PC-3 (cell line): ENCODE measurements around the gene CHRNA4. TPM values are rescaled to one million over a fixed set of nuclear protein-coding genes. Genes with fewer than 3 reads are reported as not detected.

Experiments
- ATAC-seq: fragments of 200-7000 bp; cut with Tn5 transposase; 2 replicates; pipeline ENCODE4 v1.9.1; 2020; ENCODE audit warnings: mild to moderate bottlenecking, moderate library complexity
- BruUV-seq: library from RNA; stranded (reverse); fragments of 400-500 nt; replicated peaks from 2 replicates; lab custom pipeline; 2021; lab: Mats Ljungman, UMichigan
- CTCF ChIA-PET: fragments of 300-600 bp; sonication (Branson Sonifier 250); formaldehyde crosslinking; loops from one replicate; lab custom pipeline; 2022; ENCODE audit warnings: antibody characterized with exemption; lab: Charles Lee
- POLR2A ChIA-PET: fragments of 300-600 bp; sonication (Branson Sonifier 250); formaldehyde crosslinking; loops from one replicate; lab custom pipeline; 2022; ENCODE audit warnings: antibody characterized with exemption; ENCODE audit not compliant: unreplicated experiment; lab: Charles Lee
- DNase-seq: peaks from one replicate; pipeline ENCODE4 v3.0.0-alpha.2; 2015
- H2AFZ ChIP-seq: fragments of 300-600 bp; sonication (generic); 2 replicates; pipeline ENCODE4 v1.6.0; 2016; ENCODE audit warnings: antibody characterized with exemption, low read length
- H3F3A ChIP-seq: fragments of 300-600 bp; sonication (generic); one replicate; pipeline ENCODE4 v1.6.0; 2017; ENCODE audit warnings: antibody characterized with exemption, low read length, control low read depth, mild to moderate bottlenecking; ENCODE audit not compliant: unreplicated experiment
- H3K27ac ChIP-seq: fragments of 300-600 bp; sonication (generic); 2 replicates; pipeline ENCODE4 v1.5.1; 2016; ENCODE audit warnings: mild to moderate bottlenecking, low read length
- H3K27me3 ChIP-seq: fragments of 300-600 bp; sonication (generic); 2 replicates; pipeline ENCODE4 v1.6.1; 2016; ENCODE audit warnings: low read length, mixed read lengths
- H3K36me3 ChIP-seq: fragments of 300-600 bp; sonication (generic); 2 replicates; pipeline ENCODE4 v1.6.1; 2016; ENCODE audit warnings: low read depth, mixed run types, low read length, mixed read lengths
- H3K4me1 ChIP-seq: fragments of 300-600 bp; sonication (generic); 2 replicates; pipeline ENCODE4 v1.5.1; 2016; ENCODE audit warnings: low read length; ENCODE audit not compliant: insufficient read depth
- H3K4me2 ChIP-seq: fragments of 300-600 bp; sonication (generic); 2 replicates; pipeline ENCODE4 v1.6.0; 2016; ENCODE audit warnings: low read length
- H3K4me3 ChIP-seq: fragments of 300-600 bp; sonication (generic); 2 replicates; pipeline ENCODE4 v1.5.1; 2016; ENCODE audit warnings: mild to moderate bottlenecking, low read length, mixed read lengths
- H3K79me2 ChIP-seq: fragments of 300-600 bp; sonication (generic); 2 replicates; pipeline ENCODE4 v1.6.1; 2017; ENCODE audit warnings: low read length, mixed read lengths
- H3K9ac ChIP-seq: fragments of 300-600 bp; sonication (generic); 2 replicates; pipeline ENCODE4 v1.6.0; 2016; ENCODE audit warnings: mild to moderate bottlenecking, low read length
- H3K9me2 ChIP-seq: fragments of 300-600 bp; sonication (generic); replicated peaks from 2 replicates; pipeline ENCODE4 v1.6.1; 2016; ENCODE audit warnings: mixed run types, low read length, mixed read lengths
- H3K9me3 ChIP-seq: fragments of 300-600 bp; sonication (generic); 2 replicates; pipeline ENCODE4 v1.6.1; 2016; ENCODE audit warnings: low read length, mixed read lengths
- H4K20me1 ChIP-seq: fragments of 300-600 bp; sonication (generic); 2 replicates; pipeline ENCODE4 v1.6.1; 2016; ENCODE audit warnings: low read length, mixed read lengths
- EZH2 ChIP-seq: fragments of 300-600 bp; sonication (generic); IDR thresholded peaks from one replicate; pipeline ENCODE4 v1.6.1; 2017; ENCODE audit warnings: antibody characterized with exemption, mild to moderate bottlenecking, low read length; ENCODE audit not compliant: unreplicated experiment
- EZH2phosphoT487 ChIP-seq: fragments of 300-600 bp; sonication (generic); IDR thresholded peaks from 2 replicates; pipeline ENCODE4 v1.6.1; 2018; ENCODE audit warnings: mild to moderate bottlenecking, antibody characterized with exemption, low read length, borderline replicate concordance
- intact Hi-C: fragments of 100-400 bp; cut with micrococcal nuclease; formaldehyde crosslinking; loops from 2 replicates; pipeline ENCODE4 v1.9.0; 2023
- total RNA-seq: library from RNA; depleted of rRNA; stranded (reverse); fragments of >200 nt; gene quantifications from 2 replicates; pipeline ENCODE4 v1.2.3, GENCODE V29; 2014
- TF ChIP-seq, protein P1 (sequence below): fragments of 300-600 bp; sonication (generic); conservative IDR thresholded peaks from 2 replicates; pipeline ENCODE4 v1.5.1; 2017; ENCODE audit warnings: antibody characterized with exemption, low read depth, mild to moderate bottlenecking, low read length

The CHRNA4 gene
- total RNA-seq, 1 experiment from 2014 or later: not detected

DNA sequence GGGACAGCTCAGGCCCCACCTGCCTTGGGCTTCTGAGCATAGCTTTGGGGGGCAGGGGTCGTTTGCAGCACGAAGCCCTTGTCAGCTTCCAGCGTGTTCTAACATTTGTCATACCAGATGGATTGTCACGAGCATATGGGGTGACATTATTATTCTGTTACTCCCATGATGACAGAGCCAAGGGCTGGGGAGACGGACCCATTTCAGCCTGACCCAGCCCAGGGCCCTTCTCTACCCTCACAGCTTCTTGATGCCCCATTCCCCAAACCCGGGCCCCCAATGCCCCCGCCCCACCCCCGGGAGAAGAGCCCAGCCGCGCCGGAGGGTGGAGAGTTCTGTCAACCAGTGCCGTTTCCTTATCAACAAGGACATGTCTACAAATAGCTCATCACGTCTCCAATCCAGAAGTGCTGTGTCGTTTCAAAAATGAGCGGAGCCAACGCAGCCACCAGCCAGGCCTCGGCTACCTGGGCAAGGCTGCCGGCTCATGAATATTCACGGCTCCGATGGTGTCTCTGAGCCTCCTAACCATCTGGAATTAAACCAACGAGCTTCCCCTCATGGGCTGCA is 9.6 kb upstream of the CHRNA4 start:
- ChIA-PET CTCF (interaction anchor here (0.5 kb wide), 1 partner anchor 66 kb away, joined by 4 read pairs; no protein-coding TSS in a partner anchor), POLR2A (no interaction called here)
- intact Hi-C loops: no loop called here
- H3K79me2 ChIP-seq: no peaks in the 10 kb centered on the region
- ATAC-seq: no peak
- H3K9me2 ChIP-seq: no peaks in the 10 kb centered on the region
- TF ChIP-seq EZH2: no peak
- no peak for TF ChIP-seq EZH2phosphoT487
- TF ChIP-seq, protein P1, sequence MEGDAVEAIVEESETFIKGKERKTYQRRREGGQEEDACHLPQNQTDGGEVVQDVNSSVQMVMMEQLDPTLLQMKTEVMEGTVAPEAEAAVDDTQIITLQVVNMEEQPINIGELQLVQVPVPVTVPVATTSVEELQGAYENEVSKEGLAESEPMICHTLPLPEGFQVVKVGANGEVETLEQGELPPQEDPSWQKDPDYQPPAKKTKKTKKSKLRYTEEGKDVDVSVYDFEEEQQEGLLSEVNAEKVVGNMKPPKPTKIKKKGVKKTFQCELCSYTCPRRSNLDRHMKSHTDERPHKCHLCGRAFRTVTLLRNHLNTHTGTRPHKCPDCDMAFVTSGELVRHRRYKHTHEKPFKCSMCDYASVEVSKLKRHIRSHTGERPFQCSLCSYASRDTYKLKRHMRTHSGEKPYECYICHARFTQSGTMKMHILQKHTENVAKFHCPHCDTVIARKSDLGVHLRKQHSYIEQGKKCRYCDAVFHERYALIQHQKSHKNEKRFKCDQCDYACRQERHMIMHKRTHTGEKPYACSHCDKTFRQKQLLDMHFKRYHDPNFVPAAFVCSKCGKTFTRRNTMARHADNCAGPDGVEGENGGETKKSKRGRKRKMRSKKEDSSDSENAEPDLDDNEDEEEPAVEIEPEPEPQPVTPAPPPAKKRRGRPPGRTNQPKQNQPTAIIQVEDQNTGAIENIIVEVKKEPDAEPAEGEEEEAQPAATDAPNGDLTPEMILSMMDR: no peak
- no peak overlapping the region for H3K4me3 ChIP-seq
- no peak overlapping the region for H3K27ac ChIP-seq
- H3K4me2 ChIP-seq: no peak overlapping the region
- H3K9me3 ChIP-seq: no peaks in the 10 kb centered on the region
- H3K36me3 ChIP-seq: no peaks in the 10 kb centered on the region
- no TSS peak for BruUV-seq
- DNase-seq: no peak
- no peaks in the 10 kb centered on the region for H3K4me1 ChIP-seq
- H3K9ac ChIP-seq: no peak overlapping the region
- no peaks in the 10 kb centered on the region for H3F3A ChIP-seq
- peaks cover 45% of the 10 kb centered on the region for H3K27me3 ChIP-seq
- no peak overlapping the region for H2AFZ ChIP-seq
- no peaks in the 10 kb centered on the region for H4K20me1 ChIP-seq

DNA sequence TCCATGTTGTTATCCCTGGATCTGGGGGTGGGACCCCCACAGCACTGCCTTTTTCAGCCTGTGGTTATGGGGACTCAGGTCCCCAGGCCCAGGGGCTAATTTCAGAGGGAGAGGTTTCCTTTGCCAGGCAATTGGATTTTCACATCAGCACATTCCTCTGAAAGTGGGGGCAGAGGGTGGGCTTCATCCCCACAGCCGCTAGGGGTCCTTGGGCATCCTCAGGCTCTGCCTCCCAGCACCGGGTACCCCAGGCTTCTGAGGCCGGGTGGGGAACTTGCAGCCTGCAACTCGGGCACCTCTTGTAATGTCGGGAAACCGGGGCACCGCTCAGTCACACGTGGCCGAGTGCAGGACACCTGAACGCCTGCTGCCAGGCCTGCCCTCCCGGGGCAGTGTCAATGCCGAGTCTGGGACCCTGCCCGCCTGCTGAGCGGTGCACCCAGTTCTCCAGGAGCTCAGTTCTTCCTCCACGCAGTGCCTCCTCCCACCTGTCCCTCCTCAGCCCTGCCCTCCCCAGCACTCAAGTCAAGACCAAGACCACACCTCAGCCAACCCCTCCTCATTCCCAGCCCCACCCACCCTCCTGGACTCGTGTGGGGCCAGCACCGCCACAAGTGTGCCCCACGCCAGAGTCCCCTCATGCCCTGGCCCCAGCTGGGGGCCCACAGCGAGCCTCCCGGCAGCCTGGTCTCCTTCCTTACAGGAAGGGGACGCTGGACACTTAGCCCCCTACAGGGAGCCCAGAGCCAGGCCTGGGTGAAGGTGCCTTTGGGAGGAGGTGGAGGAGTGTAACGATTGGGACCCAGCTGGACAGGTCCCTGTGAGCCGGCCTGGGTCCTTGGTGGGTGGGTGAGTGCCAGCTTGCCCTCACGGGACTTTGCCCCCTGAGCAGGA is 8.8 kb upstream of the CHRNA4 start:
- POLR2A ChIA-PET: no interaction called here

More for the DNA sequence above, 8.8 kb upstream of the CHRNA4 start:
- Histone ChIP-seq H3K79me2 (no peaks in the 10 kb centered on the region), H3K27me3 (peaks cover 44% of the 10 kb centered on the region), H3K9ac (no peak overlapping the region), H3K4me3 (no peak overlapping the region), H3F3A (no peaks in the 10 kb centered on the region), H4K20me1 (no peaks in the 10 kb centered on the region), H3K36me3 (no peaks in the 10 kb centered on the region), H3K4me1 (no peaks in the 10 kb centered on the region), H3K9me2 (no peaks in the 10 kb centered on the region), H2AFZ (no peak overlapping the region), H3K9me3 (no peaks in the 10 kb centered on the region), H3K4me2 (no peak overlapping the region), H3K27ac (no peak overlapping the region)
- CTCF ChIA-PET: interaction anchor here (0.5 kb wide), 1 partner anchor 67 kb away, joined by 4 read pairs; no protein-coding TSS in a partner anchor
- no TSS peak for BruUV-seq
- DNase-seq (no peak), ATAC-seq (no peak)
- intact Hi-C loops: no loop called here
- TF ChIP-seq, protein P1: no peak
- TF ChIP-seq EZH2phosphoT487: no peak
- no peak for TF ChIP-seq EZH2
